Keratinocyte (primary cell): Measurements from ENCODE around the gene TXN2.

Experiments
- EZH2 ChIP-seq: IDR thresholded peaks from one replicate; pipeline ENCODE4 v1.6.1; 2012; ENCODE audit warnings: inconsistent platforms, mild to moderate bottlenecking, low read length, moderate library complexity
- TF ChIP-seq, protein P1 (sequence below), 3 experiments: IDR thresholded peaks in 1 of 3; conservative IDR thresholded peaks in 1 of 3; optimal IDR thresholded peaks in 1 of 3; 2 replicates in 2 of 3; 3 replicates in 1 of 3; pipeline versions ENCODE3 to v1.5.1; 2011; ENCODE audit warnings: low read length in 3 of 3, mild to moderate bottlenecking in 3 of 3, moderate library complexity in 2 of 3, control low read depth in 1 of 3, inconsistent platforms in 1 of 3; ENCODE audit not compliant: insufficient read depth in 2 of 3; ENCODE audit errors: extremely low read depth in 1 of 3

DNA sequence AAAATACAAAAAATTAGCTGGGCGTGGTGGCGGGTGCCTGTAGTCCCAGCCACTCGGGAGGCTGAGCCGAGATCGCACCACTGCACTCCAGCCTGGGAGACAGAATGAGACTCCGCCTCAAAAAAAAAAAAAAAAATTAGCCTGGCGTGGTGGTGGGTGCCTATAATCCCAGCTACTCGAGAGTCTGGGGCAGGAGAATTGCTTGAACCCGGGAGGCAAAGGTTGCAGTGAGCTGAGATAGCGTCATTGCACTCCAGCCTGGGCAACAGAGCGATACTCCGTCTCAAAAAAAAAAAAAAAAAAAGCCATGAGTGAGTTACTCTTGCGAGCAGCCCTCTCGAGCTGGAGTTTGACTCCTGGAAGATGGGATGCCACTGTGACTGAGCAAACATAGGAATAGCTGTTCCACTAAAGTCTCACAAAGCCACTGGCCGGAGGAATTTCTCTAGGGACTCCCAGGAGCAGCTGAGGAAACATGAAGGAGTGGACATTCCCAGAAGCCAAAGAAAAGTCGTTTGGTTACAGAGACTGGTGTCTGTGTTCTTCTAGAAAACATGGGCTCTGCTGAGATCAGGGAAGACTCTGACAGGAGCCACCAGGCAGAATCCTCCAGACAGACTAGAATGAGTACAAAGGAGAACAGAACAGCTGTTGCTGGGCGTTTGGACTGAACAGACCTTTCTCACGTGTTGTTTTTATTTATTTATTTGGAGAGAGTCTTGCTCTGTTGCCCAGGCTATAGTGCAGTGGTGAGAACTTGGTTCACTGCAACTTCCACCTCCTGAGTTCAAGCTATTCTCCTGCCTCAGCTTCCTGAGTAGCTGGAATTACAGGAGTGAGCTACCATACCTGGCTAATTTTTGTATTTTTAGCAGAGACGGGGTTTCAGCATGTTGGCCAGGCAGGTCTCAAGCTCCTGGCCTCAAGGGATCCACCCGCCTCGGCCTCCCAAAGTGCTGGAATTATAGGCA lies 61.2 kb downstream of the TXN2 start:
- TF ChIP-seq, protein P1, sequence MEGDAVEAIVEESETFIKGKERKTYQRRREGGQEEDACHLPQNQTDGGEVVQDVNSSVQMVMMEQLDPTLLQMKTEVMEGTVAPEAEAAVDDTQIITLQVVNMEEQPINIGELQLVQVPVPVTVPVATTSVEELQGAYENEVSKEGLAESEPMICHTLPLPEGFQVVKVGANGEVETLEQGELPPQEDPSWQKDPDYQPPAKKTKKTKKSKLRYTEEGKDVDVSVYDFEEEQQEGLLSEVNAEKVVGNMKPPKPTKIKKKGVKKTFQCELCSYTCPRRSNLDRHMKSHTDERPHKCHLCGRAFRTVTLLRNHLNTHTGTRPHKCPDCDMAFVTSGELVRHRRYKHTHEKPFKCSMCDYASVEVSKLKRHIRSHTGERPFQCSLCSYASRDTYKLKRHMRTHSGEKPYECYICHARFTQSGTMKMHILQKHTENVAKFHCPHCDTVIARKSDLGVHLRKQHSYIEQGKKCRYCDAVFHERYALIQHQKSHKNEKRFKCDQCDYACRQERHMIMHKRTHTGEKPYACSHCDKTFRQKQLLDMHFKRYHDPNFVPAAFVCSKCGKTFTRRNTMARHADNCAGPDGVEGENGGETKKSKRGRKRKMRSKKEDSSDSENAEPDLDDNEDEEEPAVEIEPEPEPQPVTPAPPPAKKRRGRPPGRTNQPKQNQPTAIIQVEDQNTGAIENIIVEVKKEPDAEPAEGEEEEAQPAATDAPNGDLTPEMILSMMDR (optimal IDR thresholded peaks at IDR 0.05 in 1 of 3, IDR thresholded peaks at IDR 0.05 in 1 of 3, conservative IDR thresholded peaks at IDR 0.05 in 1 of 3; ENCODE audit: extremely low read depth in 1 of 3, insufficient read depth in 2 of 3, low read length in 3 of 3) = no peak
- TF ChIP-seq EZH2 = no peak
